Umbilical cord (tissue), 2 donors: Measurements from ENCODE around the gene KCTD15. TPM values are rescaled to one million over a fixed set of nuclear protein-coding genes. Genes with fewer than 3 reads are reported as not detected.
A peak's percentile ranks its signal among the peaks of the same experiment; 100 is the strongest.

Source experiments
- DNase-seq: peaks from one replicate; pipeline ENCODE4 v3.0.0-alpha.2; 2015; ENCODE audit warnings: low spot score
- total RNA-seq: library from RNA; depleted of rRNA; stranded (reverse); fragments of >200 nt; gene quantifications from one replicate; pipeline ENCODE4 v1.2.3, GENCODE V29; 2014; ENCODE audit warnings: low replicate concordance; ENCODE audit not compliant: insufficient read depth

KCTD15 gene
- total RNA-seq, 1 donor from 2014 or later, result 110 TPM

DNA sequence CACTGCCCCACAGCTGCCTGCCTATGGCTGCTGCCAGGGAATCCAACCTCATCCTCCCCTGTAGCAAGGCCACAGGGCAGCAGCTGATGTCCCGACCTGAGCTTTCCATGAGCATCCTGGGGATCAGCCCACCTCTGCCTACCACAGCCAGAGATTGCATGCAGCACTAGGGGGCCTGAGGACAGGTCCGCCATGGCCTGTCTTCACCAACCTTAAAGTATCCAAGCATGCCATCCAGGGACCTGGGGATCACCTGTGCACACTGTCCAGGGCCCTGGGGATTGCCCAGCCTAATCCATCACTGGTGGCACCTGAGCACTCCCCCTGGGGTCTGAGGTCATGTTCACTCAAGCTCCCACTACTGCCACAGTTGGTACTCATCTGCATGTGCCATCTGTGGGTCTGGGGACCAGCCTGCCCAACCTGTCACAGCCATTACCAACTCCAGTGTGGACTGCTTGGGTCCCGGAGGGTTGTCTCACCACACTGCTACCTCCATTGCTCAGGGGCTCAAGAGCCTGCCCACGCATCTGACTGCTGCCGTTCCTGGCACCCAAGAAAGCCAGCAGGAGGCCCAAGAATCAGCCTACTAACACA, 53.0 kb downstream of the KCTD15 start:
- no peak for DNase-seq

GRCh38 chr19:33859016-33859415, 62.3 kb downstream of the KCTD15 start:
- DNase-seq, result no peak

DNA sequence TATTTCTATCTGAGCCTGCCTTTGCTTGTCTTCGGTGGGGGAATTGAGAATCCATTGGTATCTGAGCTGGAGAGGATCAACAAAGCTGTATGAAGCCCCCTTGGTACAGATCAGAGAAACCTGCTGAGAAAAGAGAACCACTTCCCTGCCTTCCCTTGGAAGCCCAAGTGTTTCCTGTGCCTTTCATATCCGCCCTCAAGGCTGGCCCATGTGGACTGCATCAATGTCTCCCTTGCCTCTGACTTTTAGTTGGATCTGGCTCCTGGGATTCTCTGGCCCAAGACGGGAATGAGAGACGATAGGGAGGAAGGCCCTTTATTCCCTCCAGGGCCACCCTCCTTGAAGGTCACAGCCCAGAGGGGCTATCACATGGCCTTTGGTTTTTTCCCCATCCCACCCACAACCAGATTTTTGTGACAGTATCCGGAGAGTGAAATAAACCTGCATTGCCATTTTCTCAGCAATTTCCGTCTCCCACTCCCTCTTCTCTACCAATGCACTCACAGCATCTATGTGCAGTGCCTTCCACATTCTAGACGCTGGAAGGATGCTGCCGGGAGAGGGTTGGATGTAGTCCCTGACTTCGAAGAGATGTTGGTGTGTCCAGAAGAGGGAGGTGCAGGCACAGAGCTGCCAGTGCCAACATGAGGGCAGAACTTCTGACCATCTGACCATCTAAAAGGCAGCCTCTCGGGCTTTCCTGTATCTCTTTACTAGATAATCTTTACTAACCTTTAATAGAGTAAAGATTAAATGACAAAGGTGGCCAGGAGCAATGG, 63.8 kb downstream of the KCTD15 start:
- no peak for DNase-seq

- DNase-seq, result no peak
These were observed 65.3 kb downstream of the KCTD15 start for GRCh38 chr19:33861950-33862349.

DNA sequence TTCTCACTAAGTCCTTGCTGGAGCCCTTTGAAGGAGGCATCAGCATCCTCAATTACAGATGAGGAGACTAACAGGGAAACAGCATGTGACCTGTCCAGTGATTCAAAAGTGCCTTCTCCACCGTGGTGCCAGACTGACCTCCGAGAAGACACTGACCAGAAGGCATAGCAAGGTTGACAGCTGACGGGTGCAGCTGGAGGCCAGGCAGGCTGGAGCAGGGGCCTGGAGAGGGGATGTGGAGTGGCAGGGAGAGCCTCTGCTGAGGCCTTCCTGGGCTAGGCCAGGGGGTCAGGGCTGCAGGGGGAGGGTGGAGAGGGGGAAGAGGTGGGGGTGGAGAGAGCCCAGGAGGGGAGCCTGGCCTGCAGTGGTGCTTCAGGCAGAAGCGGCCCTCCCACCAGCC, 66.3 kb downstream of the KCTD15 start:
- DNase-seq, result peak; percentile 75

DNA sequence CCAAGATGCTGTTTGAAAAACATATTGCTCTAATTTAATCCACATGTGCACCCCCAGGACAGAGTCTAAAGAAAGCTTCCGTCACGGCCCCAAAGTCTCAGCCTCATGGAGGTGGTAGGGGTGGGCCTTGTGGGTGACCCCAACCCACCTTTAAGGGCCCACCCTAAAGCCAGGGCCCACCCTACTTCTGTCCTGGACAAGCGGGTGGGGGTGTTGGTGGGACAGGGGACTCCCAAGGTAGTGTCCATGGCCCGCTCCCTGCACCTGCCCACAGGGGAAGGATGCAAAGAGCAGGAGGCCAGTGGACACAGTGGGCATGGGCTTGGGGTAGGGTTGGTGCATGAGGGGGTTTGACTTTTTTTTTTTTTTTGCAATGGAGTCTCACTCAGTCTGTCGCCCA, 66.8 kb downstream of the KCTD15 start:
- no peak for DNase-seq

DNA sequence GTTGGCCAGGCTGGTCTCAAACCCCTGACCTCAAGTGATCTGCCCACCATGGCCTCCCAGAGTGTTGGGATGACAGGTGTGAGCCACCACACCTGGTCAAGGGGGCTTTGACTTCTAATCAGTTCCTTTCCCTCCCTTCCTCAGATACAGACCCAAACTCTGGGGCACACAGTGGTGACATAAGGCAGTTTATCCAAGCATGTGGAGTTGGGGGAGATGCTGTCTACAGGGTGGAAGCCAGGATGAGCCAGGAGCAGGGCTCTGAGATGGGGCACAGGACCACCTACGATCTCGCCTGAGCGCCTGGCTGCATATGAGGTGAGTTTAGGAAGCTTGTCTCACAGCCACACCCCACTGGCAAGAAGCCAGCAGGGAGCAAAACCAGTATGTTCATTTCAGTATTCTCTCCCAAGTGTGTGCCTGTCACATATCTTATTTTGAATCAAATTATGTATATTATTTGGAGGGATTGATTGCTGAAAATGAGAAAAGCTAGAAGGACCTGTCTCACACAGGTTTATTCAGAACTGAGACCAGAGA, 67.7 kb downstream of the KCTD15 start:
- DNase-seq, result peak; percentile 54

- DNase-seq, result no peak
These were observed 68.6 kb downstream of the KCTD15 start for GRCh38 chr19:33865306-33865705.

Other genes starting within 250 kb of the KCTD15 start
- not detected for gene CHST8, start 174.9 kb upstream of the KCTD15 start, total RNA-seq